Naive B cell (primary cell): ENCODE measurements around the gene PGAM1. TPM values are rescaled to one million over a fixed set of nuclear protein-coding genes. Genes with fewer than 3 reads are reported as not detected.
A peak's percentile ranks its signal among the peaks of the same experiment; 100 is the strongest.
"Not testable (repeated sequence)": the region's sequence is repeated elsewhere in the genome, so short reads cannot be mapped to it uniquely, and the experiment has no call there.

Source experiments
- ATAC-seq, 2 donors: fragments of 150-1000 bp; cut with Tn5 transposase; 2 replicates each; pipeline ENCODE4 v1.10.0; 2021; ENCODE audit warnings: low read depth in 2 of 2, mild to moderate bottlenecking in 2 of 2, moderate library complexity in 2 of 2
- DNase-seq: peaks from one replicate; pipeline ENCODE4 v3.0.0; 2022
- H3K27ac Mint-ChIP-seq, 6 donors: one replicate each; pipeline ENCODE4 v1.8.0; 2020 to 2022; ENCODE audit warnings: mild to moderate bottlenecking in 6 of 6, mixed read lengths in 6 of 6, moderate library complexity in 5 of 6, inconsistent platforms in 2 of 6
- H3K27me3 Mint-ChIP-seq, 3 donors: one replicate each; pipeline ENCODE4 v1.8.0; 2021 to 2022; ENCODE audit warnings: mixed read lengths in 3 of 3, mild to moderate bottlenecking in 1 of 3
- H3K36me3 Mint-ChIP-seq, 2 donors: one replicate each; pipeline ENCODE4 v1.8.0; 2020 to 2022; ENCODE audit warnings: mixed read lengths in 2 of 2, inconsistent platforms in 1 of 2, mild to moderate bottlenecking in 1 of 2
- H3K4me1 Mint-ChIP-seq, 3 donors: one replicate each; pipeline ENCODE4 v1.8.0; 2020 to 2022; ENCODE audit warnings: mixed read lengths in 3 of 3, inconsistent platforms in 1 of 3, mild to moderate bottlenecking in 1 of 3, moderate library complexity in 1 of 3
- H3K4me3 Mint-ChIP-seq, 8 donors: one replicate each; pipeline ENCODE4 v1.8.0; 2020 to 2022; ENCODE audit warnings: mild to moderate bottlenecking in 8 of 8, mixed read lengths in 8 of 8, moderate library complexity in 8 of 8, inconsistent platforms in 2 of 8
- H3K9me3 Mint-ChIP-seq, 7 donors: one replicate each; pipeline ENCODE4 v1.8.0; 2020 to 2022; ENCODE audit warnings: mixed read lengths in 7 of 7, mild to moderate bottlenecking in 5 of 7, inconsistent platforms in 2 of 7, moderate library complexity in 1 of 7
- polyA plus RNA-seq, 6 donors: library from polyadenylated mRNA; unstranded; fragments of 300-500 nt; fragmentation: Illumina TruSeq; gene quantifications; one replicate each; pipeline ENCODE4 v1.2.3, GENCODE V29; 2021; ENCODE audit warnings: low read depth in 6 of 6

PGAM1 gene
- polyA plus RNA-seq, 6 donors from 2014 or later, result 177 to 263 (median 203) TPM

- Mint-ChIP-seq H3K9me3 (no peaks in the 10 kb centered on the region), H3K4me3 (no peak overlapping the region), H3K27me3 (no peaks in the 10 kb centered on the region), H3K4me1 (peaks cover 1 to 9% (median 8%) of the 10 kb centered on the region in 3 donors), H3K27ac (peak overlapping the region in 3 of 6 donors; percentile 39 to 69 (median 56)), H3K36me3 (peaks cover 5 to 16% of the 10 kb centered on the region in 2 donors)
- no peak for DNase-seq
- ATAC-seq, result no peak
Observed at GRCh38 chr10:97454330-97455036, 28.5 kb downstream of the PGAM1 start.

- H3K4me1 Mint-ChIP-seq, result no peaks in the 10 kb centered on the region
- DNase-seq (no peak), ATAC-seq (no peak)
- H3K36me3 Mint-ChIP-seq, result peaks cover 10 to 28% of the 10 kb centered on the region in 2 donors
- H3K27me3 Mint-ChIP-seq, result no peaks in the 10 kb centered on the region
- no peak overlapping the region for H3K4me3 Mint-ChIP-seq
- peak overlapping the region in 1 of 6 donors; percentile 59 for H3K27ac Mint-ChIP-seq
- H3K9me3 Mint-ChIP-seq, result no peaks in the 10 kb centered on the region
Observed at GRCh38 chr10:97456034-97456685, 30.2 kb downstream of the PGAM1 start.

- H3K27ac Mint-ChIP-seq, result peak overlapping the region in 1 of 6 donors; percentile 87
- H3K4me3 Mint-ChIP-seq, result peak overlapping the region in 1 of 8 donors; percentile 56
- no peaks in the 10 kb centered on the region for H3K9me3 Mint-ChIP-seq
- H3K27me3 Mint-ChIP-seq, result no peaks in the 10 kb centered on the region
- H3K36me3 Mint-ChIP-seq, result peaks cover 10 to 28% of the 10 kb centered on the region in 2 donors
- DNase-seq, result no peak
- ATAC-seq, result no peak
- no peaks in the 10 kb centered on the region for H3K4me1 Mint-ChIP-seq
Observed at GRCh38 chr10:97456686-97457065, 30.7 kb downstream of the PGAM1 start.

GRCh38 chr10:97459111-97459510, 33.1 kb downstream of the PGAM1 start:
- Mint-ChIP-seq H3K4me1 (peaks cover 0 to 4% (median 3%) of the 10 kb centered on the region in 3 donors), H3K36me3 (peaks cover 13 to 28% of the 10 kb centered on the region in 2 donors), H3K27me3 (no peaks in the 10 kb centered on the region), H3K27ac (peak overlapping the region in 1 of 6 donors; percentile 87), H3K4me3 (no peak overlapping the region), H3K9me3 (no peaks in the 10 kb centered on the region)
- no peak for DNase-seq
- ATAC-seq, result no peak

- peaks cover 0 to 6% (median 4%) of the 10 kb centered on the region in 3 donors for H3K4me1 Mint-ChIP-seq
- DNase-seq (no peak), ATAC-seq (no peak)
- H3K27me3 Mint-ChIP-seq, result no peaks in the 10 kb centered on the region
- H3K9me3 Mint-ChIP-seq, result no peaks in the 10 kb centered on the region
- no peak overlapping the region for H3K27ac Mint-ChIP-seq
- peaks cover 13 to 28% of the 10 kb centered on the region in 2 donors for H3K36me3 Mint-ChIP-seq
- no peak overlapping the region for H3K4me3 Mint-ChIP-seq
Observed at GRCh38 chr10:97459933-97460332, 33.9 kb downstream of the PGAM1 start.

GRCh38 chr10:97462309-97462708, 36.3 kb downstream of the PGAM1 start:
- Mint-ChIP-seq H3K27ac (no peak overlapping the region), H3K27me3 (no peaks in the 10 kb centered on the region), H3K4me1 (peaks cover 0 to 6% (median 4%) of the 10 kb centered on the region in 3 donors), H3K9me3 (no peaks in the 10 kb centered on the region), H3K4me3 (no peak overlapping the region), H3K36me3 (peaks cover 22 to 36% of the 10 kb centered on the region in 2 donors)
- DNase-seq (no peak), ATAC-seq (no peak)

GRCh38 chr10:97463363-97464132, 37.6 kb downstream of the PGAM1 start:
- H3K27ac Mint-ChIP-seq, result no peak overlapping the region
- H3K4me1 Mint-ChIP-seq, result peaks cover 0 to 6% (median 4%) of the 10 kb centered on the region in 3 donors
- ATAC-seq (peak; percentile 40 to 56), DNase-seq (peak; percentile 23)
- peaks cover 18 to 30% of the 10 kb centered on the region in 2 donors for H3K36me3 Mint-ChIP-seq
- no peaks in the 10 kb centered on the region for H3K9me3 Mint-ChIP-seq
- no peaks in the 10 kb centered on the region for H3K27me3 Mint-ChIP-seq
- no peak overlapping the region for H3K4me3 Mint-ChIP-seq

- no peak for DNase-seq
- H3K27me3 Mint-ChIP-seq, result no peaks in the 10 kb centered on the region
- no peaks in the 10 kb centered on the region for H3K9me3 Mint-ChIP-seq
- H3K4me1 Mint-ChIP-seq, result peaks cover 0 to 6% (median 4%) of the 10 kb centered on the region in 3 donors
- no peak for ATAC-seq
- no peak overlapping the region for H3K4me3 Mint-ChIP-seq
- H3K27ac Mint-ChIP-seq, result peak overlapping the region in 1 of 6 donors; percentile 41
- peaks cover 18 to 23% of the 10 kb centered on the region in 2 donors for H3K36me3 Mint-ChIP-seq
Observed at GRCh38 chr10:97464226-97464625, 38.2 kb downstream of the PGAM1 start.

GRCh38 chr10:97465982-97466381, 40.0 kb downstream of the PGAM1 start:
- H3K36me3 Mint-ChIP-seq, result peaks cover 8 to 11% of the 10 kb centered on the region in 2 donors
- no peak overlapping the region for H3K4me3 Mint-ChIP-seq
- H3K9me3 Mint-ChIP-seq, result no peaks in the 10 kb centered on the region
- DNase-seq, result no peak
- H3K4me1 Mint-ChIP-seq, result peaks cover 0 to 6% (median 4%) of the 10 kb centered on the region in 3 donors
- no peak overlapping the region for H3K27ac Mint-ChIP-seq
- ATAC-seq, result no peak
- no peaks in the 10 kb centered on the region for H3K27me3 Mint-ChIP-seq

GRCh38 chr10:97466755-97467154, 40.8 kb downstream of the PGAM1 start:
- Mint-ChIP-seq H3K36me3 (peaks cover 8 to 11% of the 10 kb centered on the region in 2 donors), H3K9me3 (no peaks in the 10 kb centered on the region), H3K4me1 (peaks cover 0 to 6% (median 4%) of the 10 kb centered on the region in 3 donors), H3K27me3 (no peaks in the 10 kb centered on the region), H3K4me3 (no peak overlapping the region), H3K27ac (peak overlapping the region in 1 of 6 donors; percentile 17)
- ATAC-seq, result no peak
- no peak for DNase-seq

- H3K4me1 Mint-ChIP-seq, result peaks cover 0 to 6% (median 4%) of the 10 kb centered on the region in 3 donors
- peaks cover 8 to 11% of the 10 kb centered on the region in 2 donors for H3K36me3 Mint-ChIP-seq
- H3K4me3 Mint-ChIP-seq, result no peak overlapping the region
- H3K27ac Mint-ChIP-seq, result peak overlapping the region in 1 of 6 donors; percentile 42
- no peaks in the 10 kb centered on the region for H3K27me3 Mint-ChIP-seq
- no peak for ATAC-seq
- no peak for DNase-seq
- no peaks in the 10 kb centered on the region for H3K9me3 Mint-ChIP-seq
Observed at GRCh38 chr10:97468162-97468561, 42.2 kb downstream of the PGAM1 start.

GRCh38 chr10:97468781-97469180, 42.8 kb downstream of the PGAM1 start:
- H3K4me3 Mint-ChIP-seq, ATAC-seq, H3K4me1 Mint-ChIP-seq, H3K36me3 Mint-ChIP-seq, H3K27me3 Mint-ChIP-seq, DNase-seq, H3K9me3 Mint-ChIP-seq: not testable (repeated sequence)
- H3K27ac Mint-ChIP-seq, result peak overlapping the region in 2 of 6 donors; percentile 15 to 42

- Mint-ChIP-seq H3K4me3 (no peak overlapping the region), H3K4me1 (peaks cover 0 to 4% (median 0%) of the 10 kb centered on the region in 3 donors), H3K27me3 (no peaks in the 10 kb centered on the region), H3K36me3 (peaks cover 25 to 30% of the 10 kb centered on the region in 2 donors), H3K27ac (no peak overlapping the region), H3K9me3 (peaks cover 0 to 6% (median 0%) of the 10 kb centered on the region in 7 donors)
- DNase-seq (no peak), ATAC-seq (no peak)
Observed at GRCh38 chr10:97474918-97475317, 48.9 kb downstream of the PGAM1 start.
